ENCODE measurements around the gene ZBTB34. TPM values are rescaled to one million over a fixed set of nuclear protein-coding genes. Genes with fewer than 3 reads are reported as not detected.
A peak's percentile ranks its signal among the peaks of the same experiment; 100 is the strongest.

The ZBTB34 gene
- total RNA-seq, 1 donor, result 7.8 TPM

DNA sequence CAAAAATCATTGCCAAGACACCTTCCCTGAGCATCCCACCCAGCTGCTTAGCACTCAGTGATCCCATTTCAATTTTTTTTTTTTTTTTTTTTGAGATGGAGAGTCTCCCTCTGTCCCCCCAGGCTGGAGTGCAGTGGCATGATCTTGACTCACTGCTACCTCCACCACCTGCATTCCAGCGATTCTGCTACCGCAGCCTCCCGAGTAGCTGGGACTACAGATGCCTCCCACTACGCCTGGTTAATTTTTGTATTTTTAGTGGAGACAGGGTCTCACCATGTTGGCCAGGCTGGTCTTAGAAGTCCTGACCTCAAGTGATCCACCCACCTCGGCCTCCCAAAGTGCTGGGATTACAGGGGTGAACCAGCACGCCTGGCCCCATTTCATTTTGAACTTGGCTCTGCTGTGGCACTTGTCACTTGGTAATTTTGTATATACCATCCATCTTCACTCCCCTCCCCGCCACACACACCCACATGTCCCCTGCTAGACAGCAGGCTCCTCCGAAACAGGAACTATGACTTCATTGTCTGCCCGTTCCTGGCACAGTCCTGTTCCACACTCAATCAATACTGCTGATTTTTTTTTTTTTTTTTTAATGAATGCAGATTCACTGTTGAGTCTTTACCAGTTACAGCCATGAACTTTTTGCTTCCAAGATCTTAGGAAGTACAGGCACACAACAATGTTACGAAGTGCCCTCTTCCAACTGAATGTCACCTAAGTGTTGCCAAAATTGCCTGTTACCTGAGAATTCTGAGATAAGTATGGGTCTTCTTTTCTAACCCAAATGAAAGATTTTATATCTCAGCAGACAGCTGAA is 17.3 kb upstream of the ZBTB34 start:
- peak in 1 of 3 donors; percentile 44 for DNase-seq (ENCODE audit: low read depth in 2 of 3, low spot score in 2 of 3)

DNA sequence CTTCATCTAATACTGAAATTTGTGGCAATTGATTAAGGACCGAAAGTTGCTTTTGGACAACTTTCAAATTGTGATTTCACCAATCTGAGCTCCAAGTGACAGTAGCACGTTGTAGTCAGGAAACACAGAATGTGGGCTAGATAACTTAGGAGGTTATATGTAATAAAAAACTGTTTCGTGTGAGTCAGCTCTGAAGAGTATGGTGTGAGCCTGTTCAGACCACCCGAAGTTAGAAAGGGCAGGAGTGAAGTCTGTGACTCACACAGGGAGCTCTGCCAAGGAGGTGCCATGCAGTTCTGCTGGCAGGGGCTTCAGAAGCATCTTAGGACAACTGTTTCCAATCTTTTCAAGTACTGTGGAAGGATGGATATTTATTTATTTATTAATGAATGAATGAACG is 16.4 kb upstream of the ZBTB34 start:
- DNase-seq (ENCODE audit: low read depth in 2 of 3, low spot score in 2 of 3), result peak in 2 of 3 donors; percentile 25 to 49

DNA sequence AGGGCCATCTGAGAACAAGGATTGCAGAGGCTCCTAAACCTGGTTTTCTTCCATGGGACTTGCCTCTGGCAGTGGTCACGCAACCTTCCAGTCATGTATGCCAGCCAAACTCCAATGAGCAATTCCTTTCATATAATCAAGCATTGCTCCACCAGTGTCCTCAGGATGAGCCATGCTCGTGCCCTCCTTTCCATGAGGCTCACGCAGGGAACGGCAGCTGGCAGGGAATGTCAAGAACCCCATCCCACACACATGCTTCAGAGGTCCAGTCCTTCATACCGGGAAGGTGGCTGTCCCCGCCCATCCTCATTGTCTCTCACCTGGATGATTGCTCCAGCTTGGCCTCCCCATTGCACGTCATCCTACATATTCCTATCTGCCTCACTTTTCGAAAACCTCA is 13.4 kb upstream of the ZBTB34 start:
- no peak for DNase-seq (ENCODE audit: low read depth in 2 of 3, low spot score in 2 of 3)

DNA sequence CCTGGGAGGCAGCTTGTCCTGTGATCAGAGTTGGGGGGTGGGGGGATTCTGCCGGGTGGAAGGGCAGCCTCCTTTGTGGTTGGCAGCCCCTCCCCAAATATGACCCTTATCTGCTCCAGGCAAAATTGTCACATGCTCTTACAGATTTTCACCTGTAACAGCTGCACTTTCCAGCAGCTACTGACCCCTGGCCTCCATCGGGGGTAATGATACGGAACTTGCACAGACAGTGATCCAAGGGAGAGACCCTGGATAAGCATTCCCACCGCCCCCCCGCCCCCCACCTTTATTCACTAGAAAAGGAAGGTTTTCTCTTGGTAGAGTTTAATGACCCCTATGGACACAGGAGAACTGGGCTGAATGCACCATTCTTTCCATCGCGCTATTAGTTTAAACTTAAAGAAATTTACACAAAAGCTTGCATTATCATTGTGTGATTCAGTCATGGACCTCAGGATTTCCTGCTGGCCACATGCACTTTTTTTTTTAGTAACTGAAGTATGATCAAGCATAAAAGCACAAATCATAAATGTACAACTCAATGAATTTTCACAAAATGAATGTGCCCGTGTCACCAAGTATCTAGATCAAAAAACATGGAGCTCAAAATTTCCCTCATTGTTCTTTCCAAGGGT is 10.7 kb upstream of the ZBTB34 start:
- peak in 2 of 3 donors; percentile 54 to 56 for DNase-seq (ENCODE audit: low read depth in 2 of 3, low spot score in 2 of 3)

DNA sequence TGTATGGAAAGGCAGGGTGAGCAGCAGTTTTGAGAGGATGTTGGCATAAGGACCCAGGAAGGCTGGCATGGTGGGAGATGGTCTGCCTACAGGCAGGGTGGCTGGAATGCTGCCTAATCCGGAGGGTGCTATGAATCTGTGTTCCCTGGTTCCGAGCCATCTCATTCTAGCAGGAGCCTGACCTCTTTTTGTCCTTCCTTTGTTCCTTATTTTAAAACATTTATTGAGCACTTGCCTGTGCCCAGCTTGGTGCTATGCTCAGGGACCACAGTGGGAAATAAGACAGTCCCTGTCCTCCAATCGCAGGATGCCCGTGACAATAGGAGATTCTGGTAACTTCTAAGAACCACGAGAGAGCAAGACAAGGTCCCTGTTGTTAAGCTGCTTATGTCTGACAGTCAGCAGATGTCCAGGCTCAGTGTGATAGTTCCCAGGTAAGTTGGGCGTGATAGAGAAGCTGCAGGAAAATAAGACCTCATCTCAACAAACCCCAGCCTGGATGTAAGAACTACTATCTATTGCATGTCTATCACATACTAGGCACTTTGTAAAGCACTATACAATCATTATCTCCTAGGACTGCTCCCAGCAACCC is 9.1 kb upstream of the ZBTB34 start:
- DNase-seq (ENCODE audit: low read depth in 2 of 3, low spot score in 2 of 3), result no peak

DNA sequence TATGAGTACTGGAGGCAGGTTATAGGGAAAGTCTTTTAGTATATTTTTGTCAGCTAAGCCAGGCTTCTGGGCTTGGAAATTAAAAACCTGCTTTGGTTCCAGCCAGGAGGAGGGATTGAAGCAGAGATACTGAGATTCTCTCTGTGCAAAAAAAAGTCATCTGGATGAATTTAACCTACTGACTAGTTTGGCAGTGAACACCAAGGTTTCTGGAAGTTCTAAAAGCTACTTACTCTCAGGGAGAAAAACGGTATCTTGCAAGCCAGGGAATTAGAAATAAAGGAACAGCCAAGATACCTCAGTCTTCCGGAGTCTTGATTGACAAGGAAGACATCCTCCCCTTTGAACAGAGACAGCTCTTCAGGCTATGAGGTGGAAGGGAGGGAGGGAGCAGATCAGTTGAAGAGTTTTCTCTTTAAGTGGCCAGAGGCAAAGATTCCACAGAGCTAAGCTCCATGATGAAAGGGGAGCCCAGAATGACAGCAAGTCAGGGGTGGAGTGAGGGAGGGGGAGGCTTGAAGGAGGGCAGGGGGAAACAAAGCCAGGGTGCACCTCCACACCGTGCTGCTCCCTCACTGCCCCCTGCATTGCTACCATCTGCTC is 8.3 kb upstream of the ZBTB34 start:
- no peak for DNase-seq (ENCODE audit: low read depth in 2 of 3, low spot score in 2 of 3)

DNA sequence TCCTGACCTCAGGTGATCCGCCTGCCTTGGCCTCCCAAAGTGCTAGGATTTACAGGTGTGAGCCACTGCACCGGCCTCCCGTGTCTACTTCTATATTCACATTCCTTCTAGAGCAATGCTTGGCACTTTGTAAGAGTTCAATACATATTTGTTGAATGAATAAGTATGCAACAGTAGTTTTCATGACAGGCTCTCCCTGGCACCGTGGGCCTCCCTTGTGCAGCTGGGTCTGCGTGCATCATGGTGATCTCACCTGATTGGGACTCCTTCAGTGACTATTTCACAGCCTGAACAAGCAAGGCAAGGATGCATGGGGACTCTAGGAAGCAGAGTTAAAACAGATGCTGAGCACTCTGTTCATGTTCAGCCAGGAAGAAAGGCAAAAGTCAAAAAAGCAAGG is 6.8 kb upstream of the ZBTB34 start:
- DNase-seq (ENCODE audit: low read depth in 2 of 3, low spot score in 2 of 3), result no peak

DNA sequence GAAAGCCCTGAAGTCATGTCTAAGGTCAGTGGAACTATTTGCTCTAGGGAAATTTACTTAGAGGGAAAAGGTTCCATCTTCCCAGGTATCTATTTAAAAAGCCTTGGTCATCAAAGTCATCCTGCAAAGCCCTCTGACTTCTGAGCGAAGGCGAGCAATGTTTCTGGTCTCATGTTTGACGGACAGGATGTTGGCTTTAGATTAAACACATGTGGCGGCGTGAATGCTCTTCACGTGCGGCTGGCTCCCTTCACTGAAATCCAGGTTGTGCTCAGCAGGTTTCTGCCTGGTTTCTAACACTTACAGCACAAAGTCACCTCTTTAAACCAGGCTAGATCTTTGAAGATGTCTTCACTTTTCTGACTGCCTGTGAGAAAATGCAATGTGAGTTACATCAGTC is 5.7 kb upstream of the ZBTB34 start:
- no peak for DNase-seq (ENCODE audit: low read depth in 2 of 3, low spot score in 2 of 3)

DNA sequence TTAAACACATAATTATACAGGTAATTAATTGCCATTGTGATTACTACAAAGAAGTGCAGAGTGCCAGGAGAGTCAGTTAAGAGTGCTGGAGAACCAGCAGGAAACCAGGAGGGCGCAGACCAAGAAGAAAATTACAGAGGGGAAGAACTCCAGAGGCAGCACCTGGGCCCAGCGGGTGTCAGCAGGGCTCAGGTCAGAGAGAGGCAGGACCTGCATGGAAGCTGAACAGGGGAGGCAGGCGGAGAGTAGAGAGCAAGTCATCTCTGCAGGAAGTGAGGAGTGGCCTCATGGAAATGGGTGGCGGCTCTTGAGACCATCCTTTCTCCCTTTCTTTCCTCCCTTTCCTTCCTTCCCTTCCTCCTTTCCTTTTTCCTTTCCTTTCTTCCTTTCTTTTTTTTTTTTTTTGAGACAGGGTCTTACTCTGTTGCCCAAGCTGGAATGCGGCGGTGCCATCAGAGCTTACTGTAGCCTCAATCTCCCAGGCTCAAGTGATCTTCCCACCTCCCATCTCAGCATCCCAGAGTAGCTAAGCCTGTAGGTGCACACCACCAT is 4.0 kb upstream of the ZBTB34 start:
- DNase-seq (ENCODE audit: low read depth in 2 of 3, low spot score in 2 of 3), result no peak

DNA sequence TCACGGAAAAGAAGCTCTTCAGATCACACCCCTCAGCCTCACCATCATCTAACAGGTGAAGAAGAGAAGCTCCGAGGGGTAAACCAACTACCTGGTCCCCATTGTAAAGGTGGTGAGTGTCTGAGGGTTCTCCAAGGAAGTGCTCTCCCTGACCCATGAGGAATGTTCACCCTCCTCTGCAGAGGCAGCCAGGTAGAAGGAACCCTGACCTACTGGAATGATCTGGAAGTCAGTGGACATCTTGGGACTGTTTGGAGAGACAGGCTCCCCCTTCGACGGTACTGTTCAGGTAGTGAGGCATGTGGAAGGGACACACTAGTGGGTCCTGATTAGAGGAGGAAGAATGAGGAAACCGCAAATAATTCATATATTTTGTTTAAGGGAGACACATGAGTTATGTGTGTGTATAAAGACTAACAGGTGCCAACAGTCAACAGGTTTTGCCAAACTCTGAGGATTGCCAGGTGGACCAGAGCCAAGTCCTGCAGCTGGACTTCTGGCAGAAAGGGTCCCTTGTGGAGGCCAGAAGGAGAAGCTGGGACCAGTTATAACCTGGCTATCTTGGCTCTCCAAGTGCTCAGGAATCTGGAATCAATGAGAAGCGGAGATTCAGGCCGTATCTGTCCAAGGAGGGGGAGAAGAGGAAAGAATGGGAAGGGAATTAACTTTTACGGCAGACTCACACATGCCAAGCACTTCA is 3.0 kb upstream of the ZBTB34 start:
- DNase-seq (ENCODE audit: low read depth in 2 of 3, low spot score in 2 of 3), result no peak

DNA sequence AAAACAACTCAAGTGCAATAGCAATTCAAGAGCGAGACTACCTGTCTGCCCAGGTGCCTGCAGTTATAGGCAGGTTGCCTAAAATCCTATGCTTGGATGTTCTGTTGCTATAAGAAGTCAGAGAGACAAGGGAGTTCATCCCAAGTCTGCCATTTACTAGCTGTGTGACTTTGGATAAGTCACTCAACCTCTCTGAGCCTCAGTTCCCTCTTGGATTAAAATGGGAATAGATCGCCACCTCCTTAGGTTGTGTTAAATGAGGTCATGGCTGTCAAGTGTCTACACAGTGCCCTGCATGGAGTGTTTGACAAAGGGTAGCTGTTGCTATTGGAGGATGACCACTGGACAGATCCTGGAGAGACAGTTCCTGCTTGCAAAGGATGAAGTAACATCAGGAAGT is 1.3 kb upstream of the ZBTB34 start:
- DNase-seq (ENCODE audit: low read depth in 2 of 3, low spot score in 2 of 3), result no peak

DNA sequence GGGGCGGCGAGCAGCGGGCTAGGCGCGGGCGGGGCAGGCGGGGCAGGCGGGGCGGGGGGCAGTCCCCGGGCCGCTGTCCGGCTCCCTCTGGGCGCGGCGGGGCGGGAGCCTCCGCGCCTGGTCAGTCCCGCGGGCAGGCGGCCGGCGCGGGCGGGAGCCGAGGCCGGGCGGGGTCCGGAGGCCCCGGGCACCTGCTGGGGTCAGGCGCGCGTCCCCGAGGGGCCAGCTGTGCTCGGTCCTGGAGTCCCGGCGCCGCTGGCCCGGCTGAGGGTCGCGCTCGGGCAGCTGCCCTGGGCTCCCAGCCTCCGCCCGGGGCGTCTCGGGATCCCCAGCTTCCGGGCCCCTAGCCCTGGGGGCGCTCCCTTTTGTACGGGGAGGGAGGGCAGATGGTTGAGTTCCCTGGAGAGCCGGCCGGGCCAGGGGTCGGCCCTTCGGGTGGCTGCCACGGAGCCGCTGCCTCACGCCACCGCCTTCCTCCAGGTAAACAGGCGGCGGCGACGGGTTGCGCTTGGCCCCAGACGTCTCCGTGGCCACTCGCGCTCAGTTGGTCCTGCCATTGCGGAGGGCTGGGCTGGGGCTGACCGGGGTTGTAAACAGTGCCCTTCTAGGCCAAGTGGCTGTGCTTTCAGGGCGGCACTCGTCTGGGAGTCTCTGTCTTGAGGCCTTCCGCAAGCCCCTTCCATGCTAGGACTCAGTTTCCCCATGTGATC is 473 bp downstream of the ZBTB34 start:
- no peak for DNase-seq (ENCODE audit: low read depth in 2 of 3, low spot score in 2 of 3)

DNA sequence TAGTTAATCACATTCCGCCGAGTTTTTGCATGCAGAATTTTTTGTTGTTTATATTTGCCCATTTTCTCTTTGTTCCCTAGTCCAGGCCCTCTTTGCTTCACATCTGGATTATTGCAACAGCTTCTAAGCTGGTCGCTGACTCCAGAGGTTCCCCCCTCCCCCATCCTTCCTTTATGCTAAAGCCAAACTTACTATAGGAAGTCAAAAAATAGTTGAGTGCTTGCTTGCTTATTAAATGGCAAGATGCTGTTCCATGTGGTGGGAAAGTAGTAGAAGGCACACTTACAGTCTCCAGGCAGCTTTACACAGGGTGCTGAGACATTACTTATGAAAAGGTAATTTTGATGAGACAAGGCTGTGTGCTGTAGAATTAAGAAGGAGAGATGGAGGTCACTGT is 1.3 kb downstream of the ZBTB34 start:
- peak in 1 of 3 donors; percentile 15 for DNase-seq (ENCODE audit: low read depth in 2 of 3, low spot score in 2 of 3)

DNA sequence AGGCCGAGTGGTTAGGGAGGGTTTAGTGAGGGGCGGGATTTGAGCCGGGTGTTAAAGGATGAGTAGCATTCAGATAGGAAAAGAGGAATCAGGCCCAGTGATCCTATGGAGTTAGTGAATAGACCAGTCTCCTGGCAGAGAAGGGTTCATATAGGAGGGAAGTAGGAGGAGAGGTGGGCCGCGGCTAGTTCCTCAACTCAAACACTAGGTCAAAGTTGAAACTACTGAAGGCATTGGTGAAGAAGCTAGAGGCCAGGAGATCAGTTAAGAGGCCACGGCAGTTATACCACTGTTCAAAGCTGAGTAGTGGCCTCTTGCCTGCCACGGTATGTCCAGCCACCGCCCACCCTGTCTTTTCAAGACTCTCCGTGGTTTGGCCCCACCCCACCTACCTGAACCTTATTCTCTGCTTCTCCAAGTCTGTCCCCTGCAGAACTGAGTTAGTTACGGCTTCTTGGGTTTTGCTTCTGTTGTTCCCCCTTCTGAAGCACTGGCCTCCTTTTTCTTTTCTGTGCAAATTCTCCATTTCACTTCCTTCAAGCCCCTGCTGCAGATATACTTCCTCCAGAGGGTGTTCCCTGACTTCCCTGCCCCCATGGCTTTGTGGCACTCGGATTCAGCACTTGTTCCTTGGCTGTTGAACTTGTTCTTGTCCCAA is 1.8 kb downstream of the ZBTB34 start:
- peak in 1 of 3 donors; percentile 23 for DNase-seq (ENCODE audit: low read depth in 2 of 3, low spot score in 2 of 3)

DNA sequence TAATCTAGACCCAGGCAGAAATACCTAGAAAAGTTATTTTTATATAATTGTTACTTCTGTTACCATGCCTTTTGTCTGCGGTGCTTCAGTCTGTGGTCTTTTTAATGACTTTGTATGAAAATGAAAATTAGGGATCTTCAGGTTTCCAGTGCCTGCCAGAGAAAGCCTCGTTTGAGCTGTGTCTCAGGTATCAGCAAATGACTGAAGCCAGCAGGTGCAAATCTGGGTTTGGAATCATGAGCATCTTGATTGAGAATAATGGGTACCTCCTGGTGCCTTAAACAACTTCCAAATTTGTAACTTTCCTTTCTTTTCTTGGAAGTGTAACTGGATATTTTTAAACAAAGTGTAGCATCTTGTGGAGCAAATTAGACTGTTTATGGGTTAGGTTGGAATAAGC is 4.3 kb downstream of the ZBTB34 start:
- DNase-seq (ENCODE audit: low read depth in 2 of 3, low spot score in 2 of 3), result no peak

DNA sequence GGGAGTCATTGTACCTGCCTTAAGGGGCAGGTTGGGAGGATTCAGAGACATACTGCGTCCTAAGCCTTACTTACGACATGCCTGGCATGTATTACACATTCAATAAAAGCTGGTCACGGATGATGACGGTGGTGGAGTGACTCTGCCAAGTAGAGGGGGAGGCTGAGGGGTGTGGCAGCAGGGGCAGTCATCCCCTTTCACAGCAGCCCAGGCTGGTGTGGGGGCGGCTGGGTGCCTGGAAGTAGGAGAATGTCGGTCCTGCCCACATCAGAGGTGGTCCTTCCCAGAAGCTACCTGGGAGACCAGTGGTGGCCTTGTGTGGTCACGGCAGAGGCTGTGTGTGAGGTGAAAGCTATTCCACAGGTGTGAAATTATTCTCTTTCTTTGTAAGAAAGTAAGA is 8.9 kb downstream of the ZBTB34 start:
- no peak for DNase-seq (ENCODE audit: low read depth in 2 of 3, low spot score in 2 of 3)

DNA sequence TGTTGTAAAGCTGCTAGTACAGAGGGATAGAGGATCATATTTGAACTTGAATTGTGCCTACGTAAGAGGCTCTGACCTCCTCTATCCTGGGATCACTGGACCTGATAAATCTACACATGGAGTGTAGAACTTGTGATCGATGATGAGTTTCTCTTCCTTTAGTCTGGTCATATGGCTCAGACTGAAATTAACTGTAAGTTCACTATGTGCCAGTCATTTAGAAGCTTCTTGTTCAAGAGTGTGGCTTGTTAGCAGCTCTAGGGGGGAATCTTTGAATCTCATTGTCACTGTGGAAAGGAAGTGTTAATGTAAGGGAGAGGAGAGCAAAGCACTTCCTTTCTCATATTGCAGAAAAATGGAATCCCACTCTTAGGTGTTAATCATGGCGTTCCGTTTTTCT is 12.1 kb downstream of the ZBTB34 start:
- DNase-seq (ENCODE audit: low read depth in 2 of 3, low spot score in 2 of 3), result no peak

DNA sequence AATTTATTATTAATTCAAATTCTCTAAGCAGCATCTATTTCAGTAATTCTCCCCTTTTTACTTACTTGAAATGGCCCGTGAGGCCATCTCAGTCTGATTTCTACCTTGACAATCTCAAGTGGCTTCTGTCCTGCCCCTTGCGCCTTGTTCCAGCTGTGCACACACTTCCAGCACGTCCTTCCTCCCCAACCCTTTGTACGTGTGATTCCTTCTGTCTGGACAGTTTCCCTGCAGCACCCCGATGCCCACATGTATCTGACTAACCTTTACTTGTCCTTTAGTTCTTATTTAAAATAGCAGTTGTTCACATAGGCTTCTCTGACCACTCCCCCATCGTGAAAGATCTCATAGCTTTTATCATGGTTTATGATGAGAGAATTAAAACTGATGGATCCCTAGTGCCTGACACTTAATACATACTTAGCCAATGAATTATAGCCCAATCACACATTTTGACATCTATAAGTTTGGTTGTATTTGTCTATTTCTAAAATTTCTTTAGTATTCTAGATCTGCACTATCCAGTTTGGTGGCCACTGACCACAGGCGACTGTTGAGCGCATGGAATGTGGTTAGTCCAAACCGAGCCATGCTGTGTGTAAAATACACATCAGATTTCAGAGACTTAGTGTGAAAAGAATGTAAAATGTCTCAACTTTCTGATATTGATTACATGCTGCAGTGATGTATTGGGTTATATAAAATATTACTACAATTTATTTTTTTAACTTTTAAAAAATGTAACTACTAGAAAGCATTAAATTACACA is 14.3 kb downstream of the ZBTB34 start:
- no peak for DNase-seq (ENCODE audit: low read depth in 2 of 3, low spot score in 2 of 3)

All from hematopoietic multipotent progenitor cell (in vitro differentiated cells).